K562 (cell line): ENCODE measurements around the gene C1orf198. TPM values are rescaled to one million over a fixed set of nuclear protein-coding genes. Genes with fewer than 3 reads are reported as not detected.

Experiments used
- ATAC-seq: fragments of 200-7000 bp; cut with Tn5 transposase; 3 replicates; pipeline ENCODE4 v1.9.1; 2020; ENCODE audit warnings: moderate library complexity
- BruUV-seq: library from RNA; stranded (reverse); fragments of 400-500 nt; replicated peaks from 2 replicates; lab custom pipeline; 2021; lab: Mats Ljungman, UMichigan
- CTCF ChIA-PET: fragments of 300-600 bp; formaldehyde crosslinking; extraction: SDS; loops from one replicate; lab custom pipeline; 2021; ENCODE audit warnings: low intra/inter-chr PET ratio; lab: Yijun Ruan, JAX
- POLR2A ChIA-PET: fragments of 300-600, 350-650 bp; sonication (Branson Sonifier 250); formaldehyde crosslinking; extraction: SDS; loops from one replicate; lab custom pipeline; 2021; ENCODE audit warnings: antibody characterized with exemption, inconsistent platforms; lab: Yijun Ruan, JAX
- DNase-seq, 4 experiments: peaks; one replicate each; pipeline versions ENCODE4 v3.0.0 to v3.0.0-alpha.2; 2011 to 2018; ENCODE audit warnings: low spot score in 3 of 4, mixed read lengths in 3 of 4; ENCODE audit errors: extremely low read depth in 1 of 4
- FAIRE-seq: peaks from 2 replicates; lab custom pipeline; 2011; peaks lifted over from hg19 to GRCh38; lab: Jason Lieb, UNC
- H2AFZ ChIP-seq: 2 replicates; pipeline ENCODE4 v1.6.0; 2011; ENCODE audit warnings: low read depth, low read length, control low read depth, inconsistent platforms
- H3K27ac ChIP-seq: fragments of 200-600 bp; 3 replicates; pipeline ENCODE4 v1.8.0; 2011; ENCODE audit warnings: low read depth, mild to moderate bottlenecking, control low read depth, inconsistent platforms, low read length, moderate library complexity, mixed read lengths; ENCODE audit errors: extremely low read depth
- H3K27me3 ChIP-seq, 2 experiments: fragments of 300-600 bp in 1 of 2; 2 replicates in 1 of 2; 3 replicates in 1 of 2; pipeline versions ENCODE4 v1.6.0 to v1.8.0; 2011; ENCODE audit warnings: inconsistent platforms in 2 of 2, low read length in 2 of 2, mild to moderate bottlenecking in 1 of 2, mixed read lengths in 1 of 2, moderate library complexity in 1 of 2; ENCODE audit not compliant: control insufficient read depth in 2 of 2, insufficient read depth in 2 of 2
- H3K36me3 ChIP-seq: fragments of 300-600 bp; 3 replicates; pipeline ENCODE4 v1.8.0; 2011; ENCODE audit warnings: mild to moderate bottlenecking, low read length, inconsistent platforms; ENCODE audit not compliant: control insufficient read depth, insufficient read depth
- H3K4me1 ChIP-seq, 2 experiments: fragments of 200-600 bp in 1 of 2; replicated peaks in 1 of 2; 2 replicates in 1 of 2; 3 replicates in 1 of 2; pipeline versions ENCODE4 v1.5.1 to v1.8.0; 2011; ENCODE audit warnings: inconsistent platforms in 2 of 2, low read length in 2 of 2, mild to moderate bottlenecking in 1 of 2, mixed read lengths in 1 of 2, moderate library complexity in 1 of 2; ENCODE audit not compliant: control insufficient read depth in 2 of 2, insufficient read depth in 2 of 2
- H3K4me2 ChIP-seq: 2 replicates; pipeline ENCODE4 v1.6.1; 2011; ENCODE audit warnings: low read length, control low read depth, inconsistent platforms, mixed read lengths; ENCODE audit not compliant: insufficient read depth
- H3K4me3 ChIP-seq: fragments of 200-600 bp; sonication (generic), shearing (Covaris generic); 2 replicates; pipeline ENCODE4 v1.5.1; 2016; ENCODE audit warnings: control low read depth, inconsistent platforms
- H3K79me2 ChIP-seq: fragments of 200-600 bp; 3 replicates; pipeline ENCODE4 v1.8.0; 2011; ENCODE audit warnings: low read length, inconsistent platforms; ENCODE audit not compliant: control insufficient read depth, insufficient read depth
- H3K9ac ChIP-seq, 2 experiments: 2 replicates each; pipeline versions ENCODE4 v1.6.0 to v1.6.1; 2011; ENCODE audit warnings: low read depth in 2 of 2, low read length in 2 of 2, control low read depth in 1 of 2, inconsistent platforms in 1 of 2, mild to moderate bottlenecking in 1 of 2, mixed read lengths in 1 of 2; ENCODE audit not compliant: insufficient read depth in 1 of 2
- H3K9me1 ChIP-seq: one replicate; pipeline ENCODE4 v1.6.0; 2011; ENCODE audit warnings: inconsistent platforms, mild to moderate bottlenecking, low read length, moderate library complexity; ENCODE audit not compliant: control insufficient read depth, insufficient read depth
- H3K9me3 ChIP-seq: replicated peaks from 2 replicates; pipeline ENCODE4 v1.5.1; 2011; ENCODE audit warnings: low read depth, low read length, inconsistent platforms; ENCODE audit not compliant: control insufficient read depth, insufficient read depth
- H4K20me1 ChIP-seq: replicated peaks from 2 replicates; pipeline ENCODE4 v1.6.1; 2011; ENCODE audit warnings: low read length, inconsistent platforms, mixed read lengths; ENCODE audit not compliant: control insufficient read depth, insufficient read depth
- CREB1 ChIP-seq, 2 experiments: sonication (generic) in 1 of 2; formaldehyde crosslinking in 1 of 2; IDR thresholded peaks; 2 replicates each; pipeline versions ENCODE4 v1.6.1 to v1.8.0; 2012 to 2022; ENCODE audit warnings: inconsistent platforms in 1 of 2, mild to moderate bottlenecking in 1 of 2, missing genetic modification reagents in 1 of 2, moderate library complexity in 1 of 2
- FOS ChIP-seq: IDR thresholded peaks from 3 replicates; pipeline ENCODE4 v1.6.1; 2011; ENCODE audit not compliant: insufficient read length; ENCODE audit errors: extremely low read depth
- GTF2E2 ChIP-seq: fragments of 200-800 bp; sonication (Bioruptor generic); IDR thresholded peaks from 2 replicates; pipeline ENCODE4 v1.6.1; 2016; ENCODE audit warnings: missing genetic modification characterization, missing compliant biosample characterization
- SREBF1 ChIP-seq: fragments of 150-350 bp; IDR thresholded peaks from 2 replicates; pipeline ENCODE4 v1.6.1; 2014; ENCODE audit warnings: antibody characterized with exemption, low read depth, low read length, borderline replicate concordance
- U2AF1 ChIP-seq: fragments of 200-400 bp; formaldehyde crosslinking; optimal IDR thresholded peaks from 2 replicates; pipeline ENCODE3; 2017; ENCODE audit warnings: mild to moderate bottlenecking, low read depth, low read length, moderate library complexity
- ZNF23 ChIP-seq: fragments of 250-450 bp; sonication (Bioruptor Pico); IDR thresholded peaks from 2 replicates; pipeline ENCODE4 v1.4.0; 2020; ENCODE audit warnings: mild to moderate bottlenecking
- ZNF24 ChIP-seq: fragments of 450-650 bp; IDR thresholded peaks from 2 replicates; pipeline ENCODE4 v1.6.1; 2016
- ZNF699 ChIP-seq: fragments of 250-450 bp; sonication (Bioruptor Pico); IDR thresholded peaks from 2 replicates; pipeline ENCODE4 v1.8.0; 2021; ENCODE audit warnings: mild to moderate bottlenecking, moderate library complexity; ENCODE audit not compliant: insufficient replicate concordance
- ZNF778 ChIP-seq: fragments of 450-650 bp; formaldehyde crosslinking; IDR thresholded peaks from 2 replicates; pipeline ENCODE4 v1.4.0; 2020; ENCODE audit warnings: mild to moderate bottlenecking, moderate library complexity
- WGBS: fragments of 100-300 bp; shearing (Covaris generic); methylation state at CpG from one replicate; pipeline ENCODE4 v1.1.6; 2016; ENCODE audit warnings: low coverage, mixed read lengths; ENCODE audit not compliant: insufficient coverage; ENCODE audit errors: missing lambda C conversion rate; 5-methylcytosine and 5-hydroxymethylcytosine counted together
- in situ Hi-C: fragments of 300-500 bp; cut with MboI; formaldehyde crosslinking; loops from 4 replicates; pipeline ENCODE4 v1.15.0; 2018; ENCODE audit warnings: inconsistent platforms, mixed read lengths
- intact Hi-C: fragments of 100-400 bp; cut with micrococcal nuclease; formaldehyde crosslinking; loops from 2 replicates; pipeline ENCODE4 v1.14.2; 2022
- polyA plus RNA-seq, 8 experiments: library from polyadenylated mRNA; depleted of rRNA in 4 of 8; stranded (reverse) in 5 of 8; unstranded in 3 of 8; fragments of >200 nt; fragmentation: Nextera tagmentation in 2 of 8; fragmentation: Illumina TruSeq in 1 of 8; extraction: Ambion mirVana in 2 of 8; extraction: Trizol in 1 of 8; gene quantifications; 2 replicates each; pipeline versions ENCODE4 v1.2.1 to v1.2.3, GENCODE V29; 2011 to 2014; ENCODE audit warnings: inconsistent platforms in 1 of 8, missing spikeins in 1 of 8
- total RNA-seq, 7 experiments: library from RNA; depleted of rRNA in 6 of 7; stranded (reverse); fragments of >200 nt in 6 of 7; fragmentation: Illumina TruSeq in 2 of 7; extraction: Trizol in 2 of 7; gene quantifications; 2 replicates each; pipeline versions ENCODE4 v1.2.1 to v1.2.3, GENCODE V29; 2011 to 2021; ENCODE audit warnings: low replicate concordance in 1 of 7

The C1orf198 gene
- total and polyA plus RNA-seq, 9 of the 15 experiments (the other 6 are each of a cell fraction or from before 2014, with no cell fraction given) = 2.0 to 15.1 (median 10.4) TPM

DNA sequence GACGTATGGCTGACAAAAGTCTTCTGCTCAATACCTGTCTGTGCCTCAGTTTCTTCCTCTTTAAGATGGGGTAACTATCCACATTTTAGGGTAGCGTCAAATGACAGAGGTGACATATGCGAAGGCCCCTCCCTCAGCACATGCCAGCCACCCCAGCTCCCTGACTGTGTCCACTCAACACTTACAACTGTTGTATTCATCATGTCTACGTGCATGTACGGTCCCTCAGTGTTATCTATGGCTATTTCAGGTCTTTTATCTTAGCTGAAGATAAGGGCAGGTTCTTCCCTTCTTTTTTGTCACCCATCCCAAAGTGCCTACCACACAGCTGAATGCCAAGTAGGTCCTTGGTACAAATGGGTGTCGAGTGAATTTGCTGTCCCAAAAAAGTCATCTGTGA is 8.3 kb upstream of the C1orf198 start:
- H3K9me3 ChIP-seq = no peaks in the 10 kb centered on the region
- BruUV-seq = no TSS peak
- no peak for ATAC-seq
- no peak overlapping the region for H3K4me3 ChIP-seq
- 9% methylated on average over 6 of the region's 6 CpGs for WGBS
- no peak overlapping the region for H3K27ac ChIP-seq
- H3K4me2 ChIP-seq = no peak overlapping the region
- no peak overlapping the region for H2AFZ ChIP-seq
- H3K79me2 ChIP-seq = no peaks in the 10 kb centered on the region
- TF ChIP-seq ZNF24 (no peak), U2AF1 (no peak), ZNF699 (CRISPR knock-in tag) (no peak), ZNF23 (CRISPR knock-in tag) (no peak), ZNF778 (CRISPR knock-in tag) (no peak), GTF2E2 (tag) (no peak), CREB1 (IDR thresholded peaks at IDR 0.05) (no peak), CREB1 (CRISPR knock-in tag; IDR thresholded peaks at IDR 0.05) (no peak), FOS (no peak), SREBF1 (no peak)
- no peak overlapping the region for H3K9ac ChIP-seq
- H3K36me3 ChIP-seq = no peaks in the 10 kb centered on the region
- no peaks in the 10 kb centered on the region for H3K9me1 ChIP-seq
- H3K4me1 ChIP-seq = peaks cover 0 to 11% of the 10 kb centered on the region in 2 experiments; a peak in 2 of 5 replicates
- no peak for FAIRE-seq
- peaks cover 11% of the 10 kb centered on the region; the same call in 1 of the 2 replicates for H4K20me1 ChIP-seq
- in situ Hi-C loops (no loop called here), intact Hi-C loops (no loop called here)
- H3K27me3 ChIP-seq = peaks cover 45 to 47% of the 10 kb centered on the region in 2 experiments
- no peak for DNase-seq
- ChIA-PET CTCF (no interaction called here), POLR2A (interaction anchor here (0.6 to 1.2 kb wide), 5 partner anchors 9 to 401 kb away, joined by 3 to 5 read pairs (median 3); no protein-coding TSS in a partner anchor)
